Activated CD4-positive, CD25-positive, alpha-beta regulatory T cell treated with anti-CD3 and anti-CD28 coated beads, Interleukin-2, amount 50 U/mL, for 72 hours (primary cell): Measurements from ENCODE around the gene MARS1.
"Not testable (repeated sequence)": the region's sequence is repeated elsewhere in the genome, so short reads cannot be mapped to it uniquely, and the experiment has no call there.

Experiments
- DNase-seq: peaks from one replicate; pipeline ENCODE4 v3.0.0; 2021

Gene MARS1

GRCh38 chr12:57487597-57488401 is at the start of gene MARS1:
Gene MARS1, plus strand, starts transcription at chr12:57488068. Its CDS starts 23 bp downstream, at chr12:57488091.
- DNase-seq: peak; percentile 84

GRCh38 chr12:57438400-57438799 is 49.5 kb upstream of the MARS1 start:
- no peak for DNase-seq

- DNase-seq: no peak
Measured at GRCh38 chr12:57439762-57440266, 48.1 kb upstream of the MARS1 start.

- DNase-seq: not testable (repeated sequence)
Measured at GRCh38 chr12:57441393-57441792, 46.5 kb upstream of the MARS1 start.

- DNase-seq: no peak
Measured at GRCh38 chr12:57441846-57442427, 45.9 kb upstream of the MARS1 start.

GRCh38 chr12:57444337-57444736 is 43.5 kb upstream of the MARS1 start:
- DNase-seq: not testable (repeated sequence)

- no peak for DNase-seq
Measured at GRCh38 chr12:57444744-57445143, 43.1 kb upstream of the MARS1 start.

- no peak for DNase-seq
Measured at GRCh38 chr12:57446292-57446960, 41.4 kb upstream of the MARS1 start.

- DNase-seq: no peak
Measured at GRCh38 chr12:57448669-57449068, 39.2 kb upstream of the MARS1 start.

GRCh38 chr12:57449375-57449774 is 38.5 kb upstream of the MARS1 start:
- no peak for DNase-seq

- DNase-seq: no peak
Measured at GRCh38 chr12:57450057-57450456, 37.8 kb upstream of the MARS1 start.

GRCh38 chr12:57451233-57451778 is 36.6 kb upstream of the MARS1 start:
- DNase-seq: no peak

GRCh38 chr12:57452181-57452936 is 35.5 kb upstream of the MARS1 start:
- no peak for DNase-seq

- DNase-seq: peak; percentile 62
Measured at GRCh38 chr12:57452937-57453509, 34.8 kb upstream of the MARS1 start.

- no peak for DNase-seq
Measured at GRCh38 chr12:57454213-57454565, 33.7 kb upstream of the MARS1 start.

- DNase-seq: no peak
Measured at GRCh38 chr12:57454566-57455373, 33.1 kb upstream of the MARS1 start, which contains the start of gene INHBE. Gene INHBE, plus strand, starts transcription at chr12:57455307. Its CDS starts 230 bp downstream, at chr12:57455537.

GRCh38 chr12:57455374-57456144 is 32.3 kb upstream of the MARS1 start:
- DNase-seq: no peak

- DNase-seq: no peak
Measured at GRCh38 chr12:57456145-57456700, 31.6 kb upstream of the MARS1 start.

GRCh38 chr12:57456737-57457490 is 31.0 kb upstream of the MARS1 start:
- no peak for DNase-seq
